Right kidney (tissue), 9 donors: ENCODE data around the gene FZR1.

Experiments
- DNase-seq: peaks from one replicate; pipeline ENCODE4 v3.0.0-alpha.2; 2016
- long read RNA-seq, 8 donors: transcript quantifications; one replicate each; lab custom pipeline, GENCODE V29; 2026

Gene FZR1
- long read RNA-seq, donor 1, full-length matches to known transcripts, result 5 of 23 reads
- long read RNA-seq, donor 1, partial matches to known transcripts, result 18 of 23 reads
- long read RNA-seq, donor 1, other reads (novel, unspliced or antisense), result 0 of 23 reads
- long read RNA-seq, donor 2, full-length matches to known transcripts, result 5 of 15 reads
- long read RNA-seq, donor 2, partial matches to known transcripts, result 10 of 15 reads
- long read RNA-seq, donor 2, other reads (novel, unspliced or antisense), result 0 of 15 reads
- long read RNA-seq, donor 3, full-length matches to known transcripts, result 7 of 7 reads
- long read RNA-seq, donor 3, partial matches to known transcripts, result 0 of 7 reads
- long read RNA-seq, donor 3, other reads (novel, unspliced or antisense), result 0 of 7 reads
- long read RNA-seq, donor 4, full-length matches to known transcripts, result 7 of 7 reads
- long read RNA-seq, donor 4, partial matches to known transcripts, result 0 of 7 reads
- long read RNA-seq, donor 4, other reads (novel, unspliced or antisense), result 0 of 7 reads
- long read RNA-seq, donor 5, full-length matches to known transcripts, result 11 of 16 reads
- long read RNA-seq, donor 5, partial matches to known transcripts, result 0 of 16 reads
- long read RNA-seq, donor 5, other reads (novel, unspliced or antisense), result 5 of 16 reads
- long read RNA-seq, donor 6, full-length matches to known transcripts, result 5 of 5 reads
- long read RNA-seq, donor 6, partial matches to known transcripts, result 0 of 5 reads
- long read RNA-seq, donor 6, other reads (novel, unspliced or antisense), result 0 of 5 reads
- long read RNA-seq, donor 7, result 0 reads
- long read RNA-seq, donor 8, full-length matches to known transcripts, result 8 of 14 reads
- long read RNA-seq, donor 8, partial matches to known transcripts, result 6 of 14 reads
- long read RNA-seq, donor 8, other reads (novel, unspliced or antisense), result 0 of 14 reads

GRCh38 chr19:3505598-3506383 is at the start of gene FZR1:
TSS of gene FZR1 (plus strand) at chr19:3506311. CDS start at chr19:3522990, 16,679 bp downstream.
- peak; percentile 87 for DNase-seq

GRCh38 chr19:3456925-3457527 is 49.1 kb upstream of the FZR1 start:
- DNase-seq, result no peak

- no peak for DNase-seq
Observed at GRCh38 chr19:3457528-3458228, 48.4 kb upstream of the FZR1 start.

GRCh38 chr19:3458229-3459088 is 47.7 kb upstream of the FZR1 start:
- DNase-seq, result peak; percentile 70

GRCh38 chr19:3459089-3459881 is 46.8 kb upstream of the FZR1 start:
- peak; percentile 78 for DNase-seq

GRCh38 chr19:3459965-3460582 is 46.0 kb upstream of the FZR1 start:
- no peak for DNase-seq

GRCh38 chr19:3462991-3463713 is 43.0 kb upstream of the FZR1 start:
- DNase-seq, result no peak

- DNase-seq, result no peak
Observed at GRCh38 chr19:3463714-3464586, 42.2 kb upstream of the FZR1 start.

GRCh38 chr19:3464587-3465235 is 41.4 kb upstream of the FZR1 start:
- DNase-seq, result no peak

GRCh38 chr19:3465552-3465951 is 40.6 kb upstream of the FZR1 start:
- no peak for DNase-seq

- DNase-seq, result no peak
Observed at GRCh38 chr19:3466635-3467034, 39.5 kb upstream of the FZR1 start.

- DNase-seq, result no peak
Observed at GRCh38 chr19:3467437-3468198, 38.5 kb upstream of the FZR1 start.

- DNase-seq, result no peak
Observed at GRCh38 chr19:3468211-3468610, 37.9 kb upstream of the FZR1 start.

- DNase-seq, result no peak
Observed at GRCh38 chr19:3469638-3470499, 36.2 kb upstream of the FZR1 start.
